HEK293T (cell line): Measurements from ENCODE around the gene PPP1R12C.

Experiments used
- BHLHE40 ChIP-seq: fragments of 450-650 bp; IDR thresholded peaks from 2 replicates; pipeline ENCODE4 v1.6.1; 2016; ENCODE audit warnings: mild to moderate bottlenecking, moderate library complexity, borderline replicate concordance
- CTBP1 ChIP-seq: fragments of 450-650 bp; IDR thresholded peaks from 2 replicates; pipeline ENCODE4 v1.6.1; 2016; ENCODE audit warnings: borderline replicate concordance
- SUZ12 ChIP-seq: fragments of 450-650 bp; IDR thresholded peaks from 2 replicates; pipeline ENCODE4 v1.6.1; 2016; ENCODE audit warnings: mild to moderate bottlenecking

GRCh38 chr19:55133639-55134444, 16.4 kb upstream of the PPP1R12C start:
- TF ChIP-seq BHLHE40 = no peak
- no peak for TF ChIP-seq CTBP1
- TF ChIP-seq SUZ12 = no peak
